Measurements from ENCODE around the gene FDX1.

The FDX1 gene

GRCh38 chr11:110431051-110431672 lies 1.4 kb downstream of the FDX1 start:
- DNase-seq (ENCODE audit: low spot score) = peak; percentile 34

GRCh38 chr11:110431674-110432073 lies 1.9 kb downstream of the FDX1 start:
- no peak for DNase-seq (ENCODE audit: low spot score)

DNA sequence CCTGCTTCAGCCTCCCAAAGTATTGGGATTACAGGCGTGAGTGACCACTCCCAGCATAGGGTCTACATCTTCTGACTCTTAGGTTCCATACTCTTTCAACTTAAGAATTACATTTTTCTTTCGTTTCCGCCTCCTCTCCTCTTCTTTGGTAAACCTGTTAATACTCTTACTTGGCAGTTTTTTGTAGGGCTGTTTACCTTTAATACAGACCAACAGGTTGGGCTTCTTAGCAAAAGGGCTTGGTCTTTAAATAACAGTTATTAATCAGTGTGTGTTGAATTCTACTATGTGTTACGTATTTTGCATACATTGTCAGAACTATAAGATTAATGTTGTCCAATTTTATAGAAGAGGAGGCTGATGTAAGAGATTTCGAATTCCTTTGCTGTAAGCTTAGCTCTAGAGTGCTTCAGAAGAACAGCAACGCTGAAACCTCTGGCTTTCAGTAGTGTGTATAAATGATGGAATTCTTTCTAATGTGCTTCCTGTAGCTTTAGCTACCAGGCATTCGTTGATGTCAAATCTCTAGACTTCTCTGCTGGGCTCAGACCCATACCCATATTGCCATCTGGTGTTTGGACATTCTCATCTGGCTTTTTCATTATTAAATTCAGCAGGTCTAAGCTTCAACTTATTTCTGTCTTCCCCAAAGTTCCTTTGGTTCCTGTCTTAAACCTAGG lies 3.1 kb downstream of the FDX1 start:
- DNase-seq (ENCODE audit: low spot score) = peak; percentile 8

DNA sequence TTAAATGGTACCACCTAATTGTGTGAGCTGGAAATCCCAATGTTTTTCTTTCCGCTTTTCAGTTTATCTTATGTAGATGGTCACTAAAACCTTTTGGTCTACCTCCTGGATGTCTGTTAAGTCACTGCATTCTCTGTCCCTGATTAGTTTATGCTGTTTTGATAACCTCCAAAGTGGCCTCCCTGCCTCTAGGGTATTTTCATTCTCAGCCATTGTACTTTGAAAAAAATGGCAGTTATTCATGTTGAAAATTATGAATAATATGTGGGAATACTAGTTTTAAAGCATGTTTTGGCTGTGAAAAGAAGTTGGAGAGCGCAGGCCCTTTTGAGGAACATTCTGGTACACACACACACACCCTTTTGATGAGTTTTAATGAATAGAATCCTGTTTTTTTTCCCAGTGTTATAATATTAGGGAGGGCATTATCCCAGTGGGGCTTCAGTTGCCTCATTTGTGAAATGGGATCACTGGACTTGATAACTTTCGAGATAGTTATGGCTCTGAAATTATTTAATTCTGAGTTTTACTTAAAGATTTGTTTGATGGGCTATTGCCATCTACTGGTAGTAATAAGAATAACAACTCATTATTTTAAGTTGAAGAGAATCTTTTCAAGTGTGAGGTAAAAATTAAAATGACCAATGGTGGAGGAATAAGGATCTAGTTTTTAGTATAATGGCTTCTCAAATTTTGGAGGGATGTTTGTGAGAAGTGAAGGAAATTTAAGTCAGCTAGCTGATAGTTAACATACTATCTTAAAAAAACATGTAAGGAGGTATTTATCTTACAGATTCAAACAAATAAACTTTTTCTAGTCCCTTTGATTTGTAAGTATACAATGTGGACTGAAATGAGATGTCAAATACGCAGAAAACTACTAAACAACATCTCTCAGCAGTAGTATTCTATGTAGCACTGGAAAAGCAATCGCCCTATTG lies 3.9 kb downstream of the FDX1 start:
- peak; percentile 22 for DNase-seq (ENCODE audit: low spot score)

DNA sequence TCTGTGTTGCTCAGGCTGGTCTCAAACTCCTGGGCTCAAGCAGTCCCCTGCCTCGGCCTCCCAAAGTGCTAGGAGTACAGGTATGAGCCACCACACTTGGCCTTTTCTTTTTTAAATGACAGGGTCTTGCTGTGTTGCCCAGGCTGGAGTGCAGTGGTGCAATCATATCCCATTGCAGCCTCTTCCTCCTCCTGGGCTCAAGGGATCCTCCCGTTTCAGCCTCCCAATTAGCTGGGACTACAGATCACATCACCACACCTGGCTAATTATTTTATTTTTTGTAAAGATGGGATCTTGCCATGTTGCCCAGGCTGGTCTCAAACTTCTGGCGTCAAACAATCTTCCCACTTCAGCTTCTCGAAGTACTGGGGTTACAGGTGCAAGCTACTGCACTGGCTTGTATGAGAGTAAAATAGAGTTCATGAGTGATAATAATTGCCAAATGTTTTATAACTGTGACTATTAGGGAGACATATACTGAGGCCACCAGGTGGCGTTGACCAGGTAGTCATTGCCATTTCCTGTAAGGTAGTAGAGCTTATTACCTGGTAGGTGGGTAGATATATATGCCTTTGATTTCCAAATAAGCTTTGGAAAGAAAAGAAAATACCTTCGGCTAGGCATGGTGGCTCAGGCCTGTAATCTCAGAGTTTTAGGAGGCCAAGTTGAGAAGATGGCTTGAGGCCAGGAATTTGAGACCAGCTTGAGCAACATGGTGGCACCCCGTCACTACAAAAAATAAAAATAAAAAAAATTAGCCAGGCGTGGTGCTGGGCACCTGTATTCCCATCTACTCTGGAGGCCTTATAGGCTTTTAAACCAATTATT lies 5.4 kb downstream of the FDX1 start:
- no peak for DNase-seq (ENCODE audit: low spot score)

DNA sequence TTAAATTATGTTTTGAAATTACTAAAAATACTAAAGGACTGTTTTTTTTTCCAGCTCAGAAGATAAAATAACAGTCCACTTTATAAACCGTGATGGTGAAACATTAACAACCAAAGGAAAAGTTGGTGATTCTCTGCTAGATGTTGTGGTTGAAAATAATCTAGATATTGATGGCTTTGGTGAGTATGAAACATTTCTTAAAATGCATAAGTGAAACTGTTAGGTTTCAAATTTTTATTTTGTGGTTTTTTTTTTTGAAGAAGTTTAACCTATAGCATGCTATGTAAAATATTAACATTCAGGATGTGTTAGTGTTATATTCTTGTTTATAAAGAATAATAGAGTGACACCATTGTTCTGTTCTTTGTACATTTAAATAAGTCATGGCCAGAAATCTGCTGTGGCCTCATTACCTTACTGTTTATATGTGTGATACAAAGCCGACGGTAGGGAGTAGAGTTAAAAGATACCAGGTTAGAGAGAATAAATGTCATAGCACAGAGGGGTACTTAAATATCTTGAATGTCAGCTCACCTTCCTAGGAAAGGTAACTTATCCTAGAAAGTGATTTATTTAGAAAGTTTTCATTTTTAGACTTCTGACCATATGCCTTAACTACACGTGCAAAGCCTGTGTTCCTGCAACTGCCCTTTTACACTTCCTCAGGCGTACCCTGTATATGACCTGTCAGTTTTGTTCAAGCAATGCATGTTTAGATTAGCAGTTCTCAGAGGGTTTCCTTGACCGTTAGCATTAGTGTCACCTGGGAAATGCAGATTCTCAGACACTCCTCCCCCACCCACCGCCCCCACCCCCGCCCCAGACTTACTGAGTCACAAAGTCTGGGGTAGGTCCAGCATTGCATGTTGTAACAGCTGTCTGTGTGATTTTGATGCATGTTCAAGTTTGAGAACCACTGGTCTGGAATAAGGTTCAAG lies 6.3 kb downstream of the FDX1 start:
- no peak for DNase-seq (ENCODE audit: low spot score)

DNA sequence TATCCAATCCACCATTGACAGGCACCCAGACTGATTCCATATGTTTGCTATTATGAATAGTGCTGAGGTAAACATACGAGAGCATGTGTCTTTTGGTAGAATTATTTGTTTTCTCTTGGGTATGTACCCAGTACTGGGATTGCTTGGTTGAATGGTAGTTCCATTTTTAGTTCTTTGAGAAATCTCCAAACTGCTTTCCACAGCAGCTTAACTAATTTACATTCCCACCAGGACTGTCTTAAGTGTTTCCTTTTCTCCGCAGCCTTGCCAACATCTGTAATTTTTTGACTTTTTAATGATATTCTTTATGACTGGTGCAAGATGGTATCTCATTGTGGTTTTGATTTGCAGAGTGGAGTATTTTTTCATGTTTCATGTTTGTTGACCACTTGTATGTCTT lies 8.3 kb downstream of the FDX1 start:
- DNase-seq (ENCODE audit: low spot score) = no peak

- no peak for DNase-seq (ENCODE audit: low spot score)
Observed at GRCh38 chr11:110445437-110445836, 15.7 kb downstream of the FDX1 start.

GRCh38 chr11:110446061-110446460 lies 16.3 kb downstream of the FDX1 start:
- DNase-seq (ENCODE audit: low spot score) = no peak

DNA sequence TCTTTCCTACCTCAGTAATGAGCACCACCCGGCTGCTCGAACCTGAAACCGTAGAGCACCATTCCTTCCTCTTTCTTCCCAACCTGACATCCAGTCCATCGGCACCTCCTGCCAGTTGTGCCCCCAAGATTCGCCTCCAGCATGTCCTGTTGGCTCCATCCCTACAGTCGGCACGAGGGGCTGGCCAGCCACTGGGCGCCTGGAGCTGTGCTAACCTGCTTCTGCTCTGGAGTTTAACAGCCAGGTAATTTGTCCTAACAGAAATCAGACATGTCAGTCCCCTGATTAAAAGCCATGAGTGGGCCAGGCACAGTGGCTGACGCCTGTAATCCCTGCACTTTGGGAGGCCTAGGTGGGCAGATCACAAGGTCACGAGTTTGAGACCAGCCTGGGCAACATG lies 16.8 kb downstream of the FDX1 start:
- no peak for DNase-seq (ENCODE audit: low spot score)

DNA sequence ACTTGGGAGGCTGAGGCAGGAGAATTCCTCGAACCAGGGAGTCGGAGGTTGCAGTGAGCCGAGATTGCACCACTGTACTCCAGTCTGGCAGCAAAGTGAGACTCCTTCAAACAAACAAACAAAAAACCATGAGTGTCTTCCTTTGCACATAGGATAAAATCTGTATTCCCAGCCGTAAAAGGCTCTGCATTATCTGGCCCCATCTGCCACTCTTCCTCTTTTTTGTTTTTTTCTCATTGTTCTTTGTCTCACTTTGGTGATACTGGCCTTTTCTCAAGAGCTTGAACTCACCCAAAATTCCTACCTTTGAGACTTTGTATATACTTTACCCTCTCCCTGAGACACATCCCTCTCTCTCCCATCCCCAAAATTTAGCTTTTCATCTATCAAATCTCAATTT lies 17.6 kb downstream of the FDX1 start:
- no peak for DNase-seq (ENCODE audit: low spot score)

- DNase-seq (ENCODE audit: low spot score) = no peak
Observed at GRCh38 chr11:110447897-110448745, 18.4 kb downstream of the FDX1 start.

- no peak for DNase-seq (ENCODE audit: low spot score)
Observed at GRCh38 chr11:110450246-110450645, 20.5 kb downstream of the FDX1 start.

DNA sequence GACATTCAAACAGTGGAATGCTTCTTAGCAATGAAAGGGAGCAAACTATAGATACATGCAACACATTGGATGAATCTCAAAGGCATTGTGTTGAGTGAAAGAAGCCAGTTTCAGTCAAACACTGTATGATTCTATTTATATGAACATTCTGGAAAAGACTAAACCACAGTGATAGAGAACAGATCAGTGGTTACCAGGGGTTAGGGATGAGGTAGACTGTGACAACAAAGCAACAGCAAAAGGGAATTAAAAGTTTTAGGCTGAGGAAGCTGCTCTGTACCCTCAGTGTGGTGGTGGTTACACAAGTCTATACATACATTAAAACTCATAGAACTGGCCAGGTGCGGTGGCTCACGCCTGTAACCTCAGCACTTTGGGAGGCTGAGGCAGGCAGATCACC lies 23.0 kb downstream of the FDX1 start:
- DNase-seq (ENCODE audit: low spot score) = no peak

- DNase-seq (ENCODE audit: low spot score) = no peak
Observed at GRCh38 chr11:110453684-110454354, 24.1 kb downstream of the FDX1 start.

GRCh38 chr11:110454609-110455008 lies 24.9 kb downstream of the FDX1 start:
- DNase-seq (ENCODE audit: low spot score) = no peak

GRCh38 chr11:110455718-110456117 lies 26.0 kb downstream of the FDX1 start:
- no peak for DNase-seq (ENCODE audit: low spot score)

DNA sequence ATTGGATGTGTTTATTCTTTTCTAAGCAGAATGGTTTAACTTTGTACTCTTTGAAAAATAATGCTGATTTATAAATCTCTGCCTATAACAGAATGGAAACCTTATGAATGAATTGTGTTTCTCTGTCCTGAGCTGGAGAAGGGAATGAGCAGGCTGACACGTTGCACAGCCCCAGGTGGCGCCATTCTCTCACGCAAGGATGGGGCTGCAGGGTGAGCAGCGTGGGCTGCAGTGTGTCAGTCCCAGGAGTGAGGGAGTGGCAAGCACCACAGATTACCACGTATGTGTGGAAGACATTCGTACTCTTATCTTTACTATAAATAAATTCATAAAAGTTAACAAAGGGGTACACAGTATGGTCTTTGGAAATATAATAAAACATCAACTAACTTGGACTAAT lies 33.4 kb downstream of the FDX1 start:
- peak; percentile 12 for DNase-seq (ENCODE audit: low spot score)

DNA sequence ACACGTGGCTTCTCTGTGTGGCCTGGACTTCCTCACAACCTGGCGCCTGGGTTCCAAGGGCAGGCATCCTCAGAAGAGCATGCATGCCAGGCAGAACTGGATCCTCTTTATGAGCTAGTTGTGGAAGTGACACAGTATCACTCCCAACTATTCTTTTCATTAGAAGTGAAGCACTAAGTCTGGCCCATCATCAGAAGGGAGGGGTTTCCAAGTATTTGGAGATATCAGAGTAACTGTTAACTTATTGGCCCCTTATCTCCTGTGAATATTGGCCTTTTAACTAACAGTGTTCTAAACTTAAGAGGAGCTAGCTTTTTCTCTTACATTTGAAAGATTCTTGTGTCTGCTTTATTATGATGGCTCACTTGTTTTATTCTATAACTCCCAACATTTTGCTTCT lies 35.5 kb downstream of the FDX1 start:
- no peak for DNase-seq (ENCODE audit: low spot score)
